Testis (tissue), 3 donors: ENCODE results near the gene RASA1. TPM values are rescaled to one million over a fixed set of nuclear protein-coding genes. Genes with fewer than 3 reads are reported as not detected.

Source experiments
- DNase-seq: peaks from one replicate; pipeline ENCODE4 v3.0.0-alpha.2; 2019
- H3K27ac ChIP-seq, 2 donors: fragments of 200-600 bp; sonication (generic); one replicate each; pipeline ENCODE4 v1.5.1; 2019
- H3K27me3 ChIP-seq: fragments of 200-600 bp; sonication (generic); one replicate; pipeline ENCODE4 v1.5.1; 2019
- H3K36me3 ChIP-seq: fragments of 200-600 bp; sonication (generic); one replicate; pipeline ENCODE4 v1.5.1; 2017; ENCODE audit warnings: low read depth; ENCODE audit errors: missing control alignments
- H3K4me1 ChIP-seq: fragments of 200-600 bp; sonication (generic); one replicate; pipeline ENCODE4 v1.5.1; 2019
- H3K4me3 ChIP-seq, 2 donors: fragments of 200-600 bp; sonication (generic); one replicate each; pipeline ENCODE4 v1.5.1; 2017 to 2019
- H3K9me3 ChIP-seq: fragments of 200-600 bp; sonication (generic); one replicate; pipeline ENCODE4 v1.5.1; 2017
- POLR2A ChIP-seq: fragments of 450-650 bp; IDR thresholded peaks from one replicate; pipeline ENCODE4 v1.6.1; 2017; ENCODE audit warnings: antibody characterized with exemption, mild to moderate bottlenecking, moderate library complexity
- WGBS, 2 donors: methylation state at CpG; one replicate each; pipeline ENCODE4 v1.1.5; 2018; 5-methylcytosine and 5-hydroxymethylcytosine counted together
- intact Hi-C: fragments of 100-400 bp; cut with DNase I; formaldehyde crosslinking; loops from one replicate; pipeline ENCODE4 v1.15.1; 2023; ENCODE audit warnings: low total_unique reads
- polyA plus RNA-seq: library from polyadenylated mRNA; stranded (reverse); fragments of 350-450 nt; fragmentation: Illumina TruSeq; extraction: RNeasy Lipid Tissue Mini Kit (QIAGEN cat#74804); gene quantifications from one replicate; pipeline ENCODE4 v1.2.3, GENCODE V29; 2014; ENCODE audit warnings: low read depth, low replicate concordance; ENCODE audit not compliant: insufficient read depth
- total RNA-seq, 2 donors: library from RNA; depleted of rRNA; stranded (reverse); fragments of >200 nt; gene quantifications; one replicate each; pipeline ENCODE4 v1.2.3, GENCODE V29; 2016
- TF ChIP-seq, protein P1 (sequence below), 3 experiments: fragments of 450-650 bp in 2 of 3; fragments of 200-600 bp in 1 of 3; sonication (generic) in 1 of 3; IDR thresholded peaks; one replicate each; pipeline ENCODE4 v1.5.1; 2016 to 2019; ENCODE audit warnings: antibody characterized with exemption in 3 of 3, mild to moderate bottlenecking in 2 of 3, moderate library complexity in 1 of 3

The RASA1 gene
- total and polyA plus RNA-seq, 3 donors from 2014 or later: 45.9 to 65.2 (median 61.1) TPM

GRCh38 chr5:87401626-87402025, 133.9 kb downstream of the RASA1 start:
- Histone ChIP-seq H3K27ac (no peak overlapping the region), H3K36me3 (no peaks in the 10 kb centered on the region), H3K9me3 (no peaks in the 10 kb centered on the region), H3K4me1 (no peaks in the 10 kb centered on the region), H3K27me3 (no peaks in the 10 kb centered on the region), H3K4me3 (no peak overlapping the region)
- TF ChIP-seq POLR2A: no peak
- TF ChIP-seq, protein P1, sequence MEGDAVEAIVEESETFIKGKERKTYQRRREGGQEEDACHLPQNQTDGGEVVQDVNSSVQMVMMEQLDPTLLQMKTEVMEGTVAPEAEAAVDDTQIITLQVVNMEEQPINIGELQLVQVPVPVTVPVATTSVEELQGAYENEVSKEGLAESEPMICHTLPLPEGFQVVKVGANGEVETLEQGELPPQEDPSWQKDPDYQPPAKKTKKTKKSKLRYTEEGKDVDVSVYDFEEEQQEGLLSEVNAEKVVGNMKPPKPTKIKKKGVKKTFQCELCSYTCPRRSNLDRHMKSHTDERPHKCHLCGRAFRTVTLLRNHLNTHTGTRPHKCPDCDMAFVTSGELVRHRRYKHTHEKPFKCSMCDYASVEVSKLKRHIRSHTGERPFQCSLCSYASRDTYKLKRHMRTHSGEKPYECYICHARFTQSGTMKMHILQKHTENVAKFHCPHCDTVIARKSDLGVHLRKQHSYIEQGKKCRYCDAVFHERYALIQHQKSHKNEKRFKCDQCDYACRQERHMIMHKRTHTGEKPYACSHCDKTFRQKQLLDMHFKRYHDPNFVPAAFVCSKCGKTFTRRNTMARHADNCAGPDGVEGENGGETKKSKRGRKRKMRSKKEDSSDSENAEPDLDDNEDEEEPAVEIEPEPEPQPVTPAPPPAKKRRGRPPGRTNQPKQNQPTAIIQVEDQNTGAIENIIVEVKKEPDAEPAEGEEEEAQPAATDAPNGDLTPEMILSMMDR (IDR thresholded peaks at IDR 0.05): no peak
- DNase-seq: no peak
- intact Hi-C loops: no loop called here

DNA sequence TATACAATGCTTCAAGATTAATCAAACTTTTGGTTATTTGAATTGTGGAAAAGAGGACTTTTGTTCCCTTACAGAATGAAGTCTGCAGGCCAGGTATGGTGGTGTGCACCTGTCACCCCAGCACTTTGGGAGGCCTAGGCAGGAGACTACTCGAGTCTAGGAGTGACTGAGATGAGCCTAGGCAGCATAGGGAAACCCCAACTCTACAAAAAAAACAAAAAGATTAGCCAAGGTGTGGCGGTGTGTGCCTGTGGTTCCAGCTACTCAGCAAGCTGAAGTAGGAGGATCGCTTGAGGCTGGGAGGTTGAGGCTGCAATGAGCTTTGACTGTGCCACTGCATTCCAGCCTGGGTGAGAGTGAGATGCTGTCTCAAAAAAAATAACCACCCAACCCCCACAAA, 135.7 kb downstream of the RASA1 start:
- WGBS, 2 donors: 83 to 88% methylated on average over 3 of the region's 3 CpGs
- intact Hi-C loops: no loop called here
- Histone ChIP-seq H3K36me3 (no peaks in the 10 kb centered on the region), H3K27me3 (no peaks in the 10 kb centered on the region), H3K4me3 (no peak overlapping the region), H3K9me3 (no peaks in the 10 kb centered on the region), H3K4me1 (no peaks in the 10 kb centered on the region), H3K27ac (no peak overlapping the region)
- no peak for DNase-seq
- no peak for TF ChIP-seq POLR2A
- TF ChIP-seq, protein P1 (IDR thresholded peaks at IDR 0.05): no peak

- H3K4me1 ChIP-seq: no peaks in the 10 kb centered on the region
- intact Hi-C loops: no loop called here
- no peak overlapping the region for H3K27ac ChIP-seq
- no peak for DNase-seq
- H3K36me3 ChIP-seq: no peaks in the 10 kb centered on the region
- no peak for TF ChIP-seq POLR2A
- TF ChIP-seq, protein P1 (IDR thresholded peaks at IDR 0.05): no peak
- no peaks in the 10 kb centered on the region for H3K27me3 ChIP-seq
- 88 to 98% methylated on average over 3 of the region's 3 CpGs for WGBS, 2 donors
- no peak overlapping the region for H3K4me3 ChIP-seq
- no peaks in the 10 kb centered on the region for H3K9me3 ChIP-seq
Observed at GRCh38 chr5:87403899-87404298, 136.2 kb downstream of the RASA1 start.

GRCh38 chr5:87404359-87404758, 136.7 kb downstream of the RASA1 start:
- Histone ChIP-seq H3K36me3 (no peaks in the 10 kb centered on the region), H3K27me3 (no peaks in the 10 kb centered on the region), H3K4me3 (no peak overlapping the region), H3K9me3 (no peaks in the 10 kb centered on the region), H3K27ac (no peak overlapping the region), H3K4me1 (no peaks in the 10 kb centered on the region)
- 86 to 89% methylated on average over 2 of the region's 2 CpGs for WGBS, 2 donors
- intact Hi-C loops: no loop called here
- TF ChIP-seq, protein P1 (IDR thresholded peaks at IDR 0.05): no peak
- TF ChIP-seq POLR2A: no peak
- no peak for DNase-seq

DNA sequence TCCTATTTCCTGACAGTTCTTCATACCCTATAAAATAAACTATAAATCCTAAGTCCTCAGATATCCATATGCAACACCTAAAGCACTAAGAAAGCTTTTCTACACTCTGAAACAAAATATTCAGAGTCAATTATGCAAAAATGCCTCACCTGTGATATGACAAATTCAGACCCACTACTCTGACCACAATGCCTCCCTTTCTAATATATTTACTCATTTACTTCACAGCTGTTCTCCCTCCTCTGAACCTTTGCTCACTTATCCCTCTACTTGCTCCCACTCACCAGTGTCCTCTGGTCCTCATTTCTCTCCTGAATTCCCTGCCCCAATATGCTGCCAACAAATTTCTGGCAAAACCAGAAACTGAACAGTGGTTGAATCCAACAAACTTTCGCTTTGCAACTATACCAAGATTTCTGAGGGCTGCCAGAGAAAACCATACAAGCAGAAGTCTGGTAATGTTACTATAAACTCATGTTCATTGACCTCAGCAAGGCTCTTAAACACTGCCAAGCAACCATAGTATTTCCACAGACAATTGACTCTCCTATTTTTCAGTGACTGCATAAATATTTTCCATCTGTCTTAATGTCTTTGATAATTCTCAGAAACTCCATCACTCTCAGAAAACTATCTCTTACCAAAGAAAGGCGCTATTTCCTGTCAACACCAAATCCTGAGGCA, 137.9 kb downstream of the RASA1 start:
- no peak overlapping the region for H3K4me3 ChIP-seq
- WGBS, 2 donors: 94 to 95% methylated on average over 2 of the region's 2 CpGs
- TF ChIP-seq, protein P1 (IDR thresholded peaks at IDR 0.05): no peak
- TF ChIP-seq POLR2A: no peak
- intact Hi-C loops: no loop called here
- H3K36me3 ChIP-seq: no peaks in the 10 kb centered on the region
- H3K27me3 ChIP-seq: no peaks in the 10 kb centered on the region
- no peak for DNase-seq
- no peaks in the 10 kb centered on the region for H3K4me1 ChIP-seq
- no peak overlapping the region for H3K27ac ChIP-seq
- no peaks in the 10 kb centered on the region for H3K9me3 ChIP-seq
